ENCODE results near the gene KAT6B. TPM values are rescaled to one million over a fixed set of nuclear protein-coding genes. Genes with fewer than 3 reads are reported as not detected.
"Not testable (repeated sequence)": the region's sequence is repeated elsewhere in the genome, so short reads cannot be mapped to it uniquely, and the experiment has no call there.

KAT6B gene
- total and polyA plus RNA-seq, 5 donors, result 11.3 to 53.0 (median 46.0) TPM

- Histone ChIP-seq H3K9me3 (ENCODE audit: control insufficient read depth, low read length) (no peaks in the 10 kb centered on the region), H3K4me3 (ENCODE audit: low read length) (no peak overlapping the region), H3K4me1 (ENCODE audit: control insufficient read depth, insufficient read depth, low read length) (peaks cover 4% of the 10 kb centered on the region), H3K27me3 (ENCODE audit: control insufficient read depth, insufficient read depth) (no peaks in the 10 kb centered on the region), H3K27ac (ENCODE audit: low read length) (no peak overlapping the region)
- ATAC-seq, result no peak
- DNase-seq, result no peak
- WGBS, result 98% methylated on average over 1 of the region's 1 CpG
- intact Hi-C loops (cut with DNase I), result no loop called here
Observed at GRCh38 chr10:75042292-75042974, 216.0 kb downstream of the KAT6B start.

- peaks cover 4% of the 10 kb centered on the region for H3K4me1 ChIP-seq (ENCODE audit: control insufficient read depth, insufficient read depth, low read length)
- H3K27me3 ChIP-seq (ENCODE audit: control insufficient read depth, insufficient read depth), result no peaks in the 10 kb centered on the region
- H3K9me3 ChIP-seq (ENCODE audit: control insufficient read depth, low read length), result no peaks in the 10 kb centered on the region
- no peak overlapping the region for H3K27ac ChIP-seq (ENCODE audit: low read length)
- peak; percentile 41 to 80 for ATAC-seq
- H3K4me3 ChIP-seq (ENCODE audit: low read length), result no peak overlapping the region
- WGBS, result 37% methylated on average over 68 of the region's 68 CpGs
- DNase-seq, result peak in 1 of 3 donors; percentile 66
- intact Hi-C loops (cut with DNase I), result no loop called here
Observed at GRCh38 chr10:75043256-75044131, 217.1 kb downstream of the KAT6B start.

- ATAC-seq (no peak), DNase-seq (no peak)
- 90% methylated on average over 9 of the region's 9 CpGs for WGBS
- no peaks in the 10 kb centered on the region for H3K9me3 ChIP-seq (ENCODE audit: control insufficient read depth, low read length)
- peaks cover 3% of the 10 kb centered on the region for H3K4me1 ChIP-seq (ENCODE audit: control insufficient read depth, insufficient read depth, low read length)
- intact Hi-C loops (cut with DNase I), result no loop called here
- no peak overlapping the region for H3K4me3 ChIP-seq (ENCODE audit: low read length)
- H3K27me3 ChIP-seq (ENCODE audit: control insufficient read depth, insufficient read depth), result no peaks in the 10 kb centered on the region
- no peak overlapping the region for H3K27ac ChIP-seq (ENCODE audit: low read length)
Observed at GRCh38 chr10:75048669-75049098, 222.3 kb downstream of the KAT6B start.

GRCh38 chr10:75049316-75050148, 223.1 kb downstream of the KAT6B start:
- 67% methylated on average over 19 of the region's 19 CpGs for WGBS
- H3K4me3 ChIP-seq (ENCODE audit: low read length), result no peak overlapping the region
- H3K9me3 ChIP-seq (ENCODE audit: control insufficient read depth, low read length), result no peaks in the 10 kb centered on the region
- no peak overlapping the region for H3K27ac ChIP-seq (ENCODE audit: low read length)
- peaks cover 3% of the 10 kb centered on the region for H3K4me1 ChIP-seq (ENCODE audit: control insufficient read depth, insufficient read depth, low read length)
- peak; percentile 63 to 70 for ATAC-seq
- peak in 1 of 3 donors; percentile 60 for DNase-seq
- intact Hi-C loops (cut with DNase I), result no loop called here
- H3K27me3 ChIP-seq (ENCODE audit: control insufficient read depth, insufficient read depth), result no peaks in the 10 kb centered on the region

GRCh38 chr10:75050149-75050919, 223.9 kb downstream of the KAT6B start:
- ATAC-seq, result peak in 1 of 2 donors; percentile 27
- Histone ChIP-seq H3K27me3 (ENCODE audit: control insufficient read depth, insufficient read depth) (no peaks in the 10 kb centered on the region), H3K27ac (ENCODE audit: low read length) (no peak overlapping the region), H3K4me1 (ENCODE audit: control insufficient read depth, insufficient read depth, low read length) (peaks cover 3% of the 10 kb centered on the region), H3K9me3 (ENCODE audit: control insufficient read depth, low read length) (no peaks in the 10 kb centered on the region), H3K4me3 (ENCODE audit: low read length) (no peak overlapping the region)
- 84% methylated on average over 14 of the region's 14 CpGs for WGBS
- no peak for DNase-seq
- intact Hi-C loops (cut with DNase I), result no loop called here

GRCh38 chr10:75051308-75051707, 224.9 kb downstream of the KAT6B start:
- Histone ChIP-seq H3K27me3 (ENCODE audit: control insufficient read depth, insufficient read depth) (no peaks in the 10 kb centered on the region), H3K9me3 (ENCODE audit: control insufficient read depth, low read length) (no peaks in the 10 kb centered on the region), H3K4me3 (ENCODE audit: low read length) (no peak overlapping the region), H3K4me1 (ENCODE audit: control insufficient read depth, insufficient read depth, low read length) (peaks cover 3% of the 10 kb centered on the region), H3K27ac (ENCODE audit: low read length) (no peak overlapping the region)
- ATAC-seq (peak in 1 of 2 donors; percentile 20), DNase-seq (no peak)
- intact Hi-C loops (cut with DNase I), result no loop called here
- 97% methylated on average over 5 of the region's 5 CpGs for WGBS

- WGBS, result 92% methylated on average over 2 of the region's 2 CpGs
- H3K9me3 ChIP-seq (ENCODE audit: control insufficient read depth, low read length); H3K27me3 ChIP-seq (ENCODE audit: control insufficient read depth, insufficient read depth); DNase-seq; H3K4me1 ChIP-seq (ENCODE audit: control insufficient read depth, insufficient read depth, low read length); H3K4me3 ChIP-seq (ENCODE audit: low read length); intact Hi-C loops (cut with DNase I); ATAC-seq; H3K27ac ChIP-seq (ENCODE audit: low read length): not testable (repeated sequence)
Observed at GRCh38 chr10:75055896-75056406, 229.6 kb downstream of the KAT6B start.

GRCh38 chr10:75057680-75058079, 231.3 kb downstream of the KAT6B start:
- H3K27ac ChIP-seq (ENCODE audit: low read length), result no peak overlapping the region
- H3K4me3 ChIP-seq (ENCODE audit: low read length), result no peak overlapping the region
- H3K27me3 ChIP-seq (ENCODE audit: control insufficient read depth, insufficient read depth), result no peaks in the 10 kb centered on the region
- no peak for DNase-seq
- no peaks in the 10 kb centered on the region for H3K9me3 ChIP-seq (ENCODE audit: control insufficient read depth, low read length)
- intact Hi-C loops (cut with DNase I), result no loop called here
- ATAC-seq, result no peak
- WGBS, result 81% methylated on average over 4 of the region's 4 CpGs
- no peaks in the 10 kb centered on the region for H3K4me1 ChIP-seq (ENCODE audit: control insufficient read depth, insufficient read depth, low read length)

- Histone ChIP-seq H3K9me3 (ENCODE audit: control insufficient read depth, low read length) (no peaks in the 10 kb centered on the region), H3K27ac (ENCODE audit: low read length) (no peak overlapping the region), H3K27me3 (ENCODE audit: control insufficient read depth, insufficient read depth) (no peaks in the 10 kb centered on the region), H3K4me3 (ENCODE audit: low read length) (no peak overlapping the region), H3K4me1 (ENCODE audit: control insufficient read depth, insufficient read depth, low read length) (no peaks in the 10 kb centered on the region)
- 81% methylated on average over 10 of the region's 10 CpGs for WGBS
- DNase-seq, result no peak
- intact Hi-C loops (cut with DNase I), result no loop called here
- ATAC-seq, result no peak
Observed at GRCh38 chr10:75058161-75058560, 231.8 kb downstream of the KAT6B start.

Measured in right cardiac atrium (tissue), 5 donors.